ENCODE data around the gene SYCP2L.
"Not testable (repeated sequence)": the region's sequence is repeated elsewhere in the genome, so short reads cannot be mapped to it uniquely, and the experiment has no call there.

The SYCP2L gene

GRCh38 chr6:10957414-10957886, 70.6 kb downstream of the SYCP2L start:
- no peak for DNase-seq (ENCODE audit: low read depth)

GRCh38 chr6:10960171-10960570, 73.3 kb downstream of the SYCP2L start:
- no peak for DNase-seq (ENCODE audit: low read depth)

GRCh38 chr6:10961837-10962236, 75.0 kb downstream of the SYCP2L start:
- no peak for DNase-seq (ENCODE audit: low read depth)

GRCh38 chr6:10962673-10963072, 75.8 kb downstream of the SYCP2L start:
- DNase-seq (ENCODE audit: low read depth), result no peak

- DNase-seq (ENCODE audit: low read depth), result no peak
These were observed 76.3 kb downstream of the SYCP2L start for GRCh38 chr6:10963113-10963512.

GRCh38 chr6:10964684-10965083, 77.8 kb downstream of the SYCP2L start:
- DNase-seq (ENCODE audit: low read depth), result no peak

GRCh38 chr6:10968776-10969175, 81.9 kb downstream of the SYCP2L start:
- no peak for DNase-seq (ENCODE audit: low read depth)

GRCh38 chr6:10970731-10971130, 83.9 kb downstream of the SYCP2L start:
- no peak for DNase-seq (ENCODE audit: low read depth)

GRCh38 chr6:10972196-10972595, 85.3 kb downstream of the SYCP2L start:
- no peak for DNase-seq (ENCODE audit: low read depth)

GRCh38 chr6:10976571-10976970, 89.7 kb downstream of the SYCP2L start:
- DNase-seq (ENCODE audit: low read depth), result no peak

GRCh38 chr6:10977231-10977968, 90.5 kb downstream of the SYCP2L start:
- DNase-seq (ENCODE audit: low read depth), result no peak

- DNase-seq (ENCODE audit: low read depth), result no peak
These were observed 92.8 kb downstream of the SYCP2L start for GRCh38 chr6:10979603-10980002.

GRCh38 chr6:10981409-10981808, 94.6 kb downstream of the SYCP2L start:
- no peak for DNase-seq (ENCODE audit: low read depth)

GRCh38 chr6:10984959-10985358, 98.1 kb downstream of the SYCP2L start:
- DNase-seq (ENCODE audit: low read depth), result not testable (repeated sequence)

- no peak for DNase-seq (ENCODE audit: low read depth)
These were observed 102.7 kb downstream of the SYCP2L start for GRCh38 chr6:10989587-10989986.

GRCh38 chr6:10991115-10991514, 104.3 kb downstream of the SYCP2L start:
- DNase-seq (ENCODE audit: low read depth), result no peak

GRCh38 chr6:10993896-10994295, 107.0 kb downstream of the SYCP2L start:
- no peak for DNase-seq (ENCODE audit: low read depth)

- DNase-seq (ENCODE audit: low read depth), result no peak
These were observed 108.4 kb downstream of the SYCP2L start for GRCh38 chr6:10995114-10995707.

GRCh38 chr6:10999994-11000393, 113.1 kb downstream of the SYCP2L start:
- no peak for DNase-seq (ENCODE audit: low read depth)

- no peak for DNase-seq (ENCODE audit: low read depth)
These were observed 115.3 kb downstream of the SYCP2L start for GRCh38 chr6:11002176-11002575.

GRCh38 chr6:11003297-11003696, 116.4 kb downstream of the SYCP2L start:
- not testable (repeated sequence) for DNase-seq (ENCODE audit: low read depth)

- no peak for DNase-seq (ENCODE audit: low read depth)
These were observed 119.2 kb downstream of the SYCP2L start for GRCh38 chr6:11006061-11006460.

GRCh38 chr6:11007715-11008608, 121.1 kb downstream of the SYCP2L start:
- no peak for DNase-seq (ENCODE audit: low read depth)
